Neuron (in vitro differentiated cells): Measurements from ENCODE around the gene FXYD7.

Experiments used
- H2AFZ ChIP-seq: one replicate; pipeline ENCODE4 v1.6.1; 2013; ENCODE audit warnings: low read depth, mild to moderate bottlenecking, inconsistent platforms, low read length, moderate library complexity
- H3K27me3 ChIP-seq: one replicate; pipeline ENCODE4 v1.6.1; 2013; ENCODE audit warnings: low read length; ENCODE audit not compliant: insufficient read depth
- H3K36me3 ChIP-seq: one replicate; pipeline ENCODE4 v1.6.1; 2013; ENCODE audit warnings: low read length; ENCODE audit not compliant: insufficient read depth
- H3K4me1 ChIP-seq: one replicate; pipeline ENCODE4 v1.6.1; 2013; ENCODE audit warnings: low read length; ENCODE audit not compliant: insufficient read depth
- H3K4me3 ChIP-seq: 2 replicates; pipeline ENCODE4 v1.5.1; 2013; ENCODE audit warnings: mild to moderate bottlenecking, low read length, moderate library complexity
- H3K9me3 ChIP-seq: one replicate; pipeline ENCODE4 v1.6.1; 2013; ENCODE audit warnings: low read length

The FXYD7 gene

GRCh38 chr19:35105047-35105410 lies 38.0 kb upstream of the FXYD7 start:
- no peak overlapping the region for H3K4me3 ChIP-seq

GRCh38 chr19:35105411-35106290 lies 37.4 kb upstream of the FXYD7 start:
- Histone ChIP-seq H3K4me1 (no peaks in the 10 kb centered on the region), H3K4me3 (no peak overlapping the region), H3K9me3 (peaks cover 6% of the 10 kb centered on the region), H2AFZ (no peak overlapping the region), H3K27me3 (no peaks in the 10 kb centered on the region), H3K36me3 (no peaks in the 10 kb centered on the region)

More at GRCh38 chr19:35105047-35105410, 38.0 kb upstream of the FXYD7 start:
- H3K9me3 ChIP-seq = peaks cover 6% of the 10 kb centered on the region
- H2AFZ ChIP-seq = no peak overlapping the region
- H3K27me3 ChIP-seq = no peaks in the 10 kb centered on the region
- no peaks in the 10 kb centered on the region for H3K4me1 ChIP-seq
- H3K36me3 ChIP-seq = no peaks in the 10 kb centered on the region

- Histone ChIP-seq H3K36me3 (no peaks in the 10 kb centered on the region), H3K9me3 (peaks cover 6% of the 10 kb centered on the region), H2AFZ (no peak overlapping the region), H3K4me3 (no peak overlapping the region), H3K4me1 (no peaks in the 10 kb centered on the region), H3K27me3 (no peaks in the 10 kb centered on the region)
Observed at GRCh38 chr19:35106291-35106583, 36.8 kb upstream of the FXYD7 start.

- no peak overlapping the region for H2AFZ ChIP-seq
- no peaks in the 10 kb centered on the region for H3K27me3 ChIP-seq
- H3K36me3 ChIP-seq = no peaks in the 10 kb centered on the region
- H3K4me3 ChIP-seq = no peak overlapping the region
- no peaks in the 10 kb centered on the region for H3K4me1 ChIP-seq
- H3K9me3 ChIP-seq = peaks cover 6% of the 10 kb centered on the region
Observed at GRCh38 chr19:35106898-35107541, 36.0 kb upstream of the FXYD7 start.

- H3K9me3 ChIP-seq = peaks cover 6% of the 10 kb centered on the region
- H3K4me1 ChIP-seq = no peaks in the 10 kb centered on the region
- H3K4me3 ChIP-seq = no peak overlapping the region
- no peaks in the 10 kb centered on the region for H3K36me3 ChIP-seq
- no peaks in the 10 kb centered on the region for H3K27me3 ChIP-seq
- no peak overlapping the region for H2AFZ ChIP-seq
Observed at GRCh38 chr19:35107545-35107944, 35.5 kb upstream of the FXYD7 start.

- H3K4me1 ChIP-seq = no peaks in the 10 kb centered on the region
- H2AFZ ChIP-seq = no peak overlapping the region
- H3K4me3 ChIP-seq = no peak overlapping the region
- H3K9me3 ChIP-seq = peaks cover 6% of the 10 kb centered on the region
- no peaks in the 10 kb centered on the region for H3K27me3 ChIP-seq
- no peaks in the 10 kb centered on the region for H3K36me3 ChIP-seq
Observed at GRCh38 chr19:35108730-35109129, 34.3 kb upstream of the FXYD7 start.

- no peak overlapping the region for H2AFZ ChIP-seq
- H3K4me1 ChIP-seq = peaks cover 3% of the 10 kb centered on the region
- H3K9me3 ChIP-seq = peaks cover 6% of the 10 kb centered on the region
- H3K4me3 ChIP-seq = no peak overlapping the region
- H3K27me3 ChIP-seq = no peaks in the 10 kb centered on the region
- no peaks in the 10 kb centered on the region for H3K36me3 ChIP-seq
Observed at GRCh38 chr19:35109395-35110112, 33.5 kb upstream of the FXYD7 start.

GRCh38 chr19:35110974-35111373 lies 32.1 kb upstream of the FXYD7 start:
- Histone ChIP-seq H3K4me3 (no peak overlapping the region), H3K36me3 (no peaks in the 10 kb centered on the region), H3K4me1 (peaks cover 8% of the 10 kb centered on the region), H2AFZ (no peak overlapping the region), H3K27me3 (peaks cover 3% of the 10 kb centered on the region), H3K9me3 (no peaks in the 10 kb centered on the region)

GRCh38 chr19:35112995-35113688 lies 29.9 kb upstream of the FXYD7 start:
- peaks cover 11% of the 10 kb centered on the region for H3K4me1 ChIP-seq
- peaks cover 13% of the 10 kb centered on the region for H3K27me3 ChIP-seq
- H3K9me3 ChIP-seq = no peaks in the 10 kb centered on the region
- no peaks in the 10 kb centered on the region for H3K36me3 ChIP-seq
- no peak overlapping the region for H2AFZ ChIP-seq
- H3K4me3 ChIP-seq = no peak overlapping the region

- H2AFZ ChIP-seq = peak overlapping the region; percentile 64
- peaks cover 11% of the 10 kb centered on the region for H3K4me1 ChIP-seq
- peaks cover 20% of the 10 kb centered on the region for H3K27me3 ChIP-seq
- no peak overlapping the region for H3K4me3 ChIP-seq
- no peaks in the 10 kb centered on the region for H3K36me3 ChIP-seq
- no peaks in the 10 kb centered on the region for H3K9me3 ChIP-seq
Observed at GRCh38 chr19:35114353-35115176, 28.5 kb upstream of the FXYD7 start.

GRCh38 chr19:35115177-35115951 lies 27.7 kb upstream of the FXYD7 start, which contains the start of gene FXYD3:
Gene FXYD3, plus strand, starts transcription at chr19:35115823. Its CDS starts 3,554 bp downstream, at chr19:35119377.
- no peaks in the 10 kb centered on the region for H3K36me3 ChIP-seq
- H3K9me3 ChIP-seq = no peaks in the 10 kb centered on the region
- peaks cover 11% of the 10 kb centered on the region for H3K4me1 ChIP-seq
- no peak within 1 kb of the TSS for H3K4me3 ChIP-seq
- H2AFZ ChIP-seq = peak within 1 kb of the TSS; percentile 64
- H3K27me3 ChIP-seq = peaks cover 20% of the 10 kb centered on the region
